Naive thymus-derived CD8-positive, alpha-beta T cell (primary cell): ENCODE results near the gene CDS2. TPM values are rescaled to one million over a fixed set of nuclear protein-coding genes. Genes with fewer than 3 reads are reported as not detected.
"Not testable (repeated sequence)": the region's sequence is repeated elsewhere in the genome, so short reads cannot be mapped to it uniquely, and the experiment has no call there.

Source experiments
- ATAC-seq, 2 donors: fragments of 150-1000 bp; cut with Tn5 transposase in 1 of 2; sonication (Bioruptor Pico), chemical (Tn5 transposase) in 1 of 2; 1 replicate in 1 of 2; 2 replicates in 1 of 2; pipeline ENCODE4 v1.10.0; 2021; ENCODE audit warnings: mild to moderate bottlenecking in 2 of 2, moderate library complexity in 2 of 2
- POLR2A ChIA-PET: fragments of 350-600 bp; sonication (Branson Sonifier 250); formaldehyde crosslinking; loops from one replicate; lab custom pipeline; 2021; ENCODE audit warnings: antibody characterized with exemption; lab: Charles Lee
- DNase-seq, 10 donors: peaks; one replicate each; pipeline versions ENCODE4 v3.0.0 to v3.0.0-alpha.2; 2020 to 2022
- H3K27ac Mint-ChIP-seq, 10 donors: one replicate each; pipeline ENCODE4 v1.8.0; 2020 to 2022; ENCODE audit warnings: mild to moderate bottlenecking in 10 of 10, mixed read lengths in 10 of 10, moderate library complexity in 4 of 10, inconsistent platforms in 1 of 10
- H3K27me3 Mint-ChIP-seq, 5 donors: one replicate each; pipeline ENCODE4 v1.8.0; 2021 to 2022; ENCODE audit warnings: mixed read lengths in 5 of 5
- H3K36me3 Mint-ChIP-seq, 3 donors: one replicate each; pipeline ENCODE4 v1.8.0; 2020 to 2022; ENCODE audit warnings: mixed read lengths in 3 of 3, mild to moderate bottlenecking in 2 of 3, inconsistent platforms in 1 of 3
- H3K4me1 Mint-ChIP-seq, 4 donors: one replicate each; pipeline ENCODE4 v1.8.0; 2021 to 2022; ENCODE audit warnings: mixed read lengths in 4 of 4
- H3K4me3 Mint-ChIP-seq, 10 donors: one replicate each; pipeline ENCODE4 v1.8.0; 2020 to 2022; ENCODE audit warnings: mild to moderate bottlenecking in 10 of 10, mixed read lengths in 10 of 10, moderate library complexity in 6 of 10, inconsistent platforms in 1 of 10
- H3K9me3 Mint-ChIP-seq, 9 donors: one replicate each; pipeline ENCODE4 v1.8.0; 2020 to 2022; ENCODE audit warnings: mixed read lengths in 9 of 9, mild to moderate bottlenecking in 3 of 9, inconsistent platforms in 1 of 9, moderate library complexity in 1 of 9
- polyA plus RNA-seq, 3 donors: library from polyadenylated mRNA; unstranded; fragments of 300-500 nt; fragmentation: Illumina TruSeq; gene quantifications; one replicate each; pipeline ENCODE4 v1.2.3, GENCODE V29; 2021
- total RNA-seq, 8 experiments: library from RNA in 2 of 8; stranded (reverse) in 2 of 8; gene quantifications; one replicate each; pipeline ENCODE4 v1.2.3 and lab custom pipeline; 2021 to 2026

The CDS2 gene
- total and polyA plus RNA-seq, 5 experiments from 2014 or later, result 32.3 to 60.7 (median 47.3) TPM

- POLR2A ChIA-PET, result interaction anchor here (1.2 kb wide), 1 partner anchor 9 kb away, joined by 4 read pairs; no protein-coding TSS in a partner anchor
- peak overlapping the region in 7 of 10 donors; percentile 5 to 75 (median 57) for H3K27ac Mint-ChIP-seq
- DNase-seq (no peak), ATAC-seq (no peak)
- H3K4me1 Mint-ChIP-seq, result peaks cover 5 to 11% (median 9%) of the 10 kb centered on the region in 4 donors
- peaks cover 0 to 65% (median 16%) of the 10 kb centered on the region in 3 donors for H3K36me3 Mint-ChIP-seq
- no peaks in the 10 kb centered on the region for H3K27me3 Mint-ChIP-seq
- H3K9me3 Mint-ChIP-seq, result no peaks in the 10 kb centered on the region
- no peak overlapping the region for H3K4me3 Mint-ChIP-seq
These were observed 30.3 kb upstream of the CDS2 start for GRCh38 chr20:5096463-5096862.

GRCh38 chr20:5099009-5099408 is 27.8 kb upstream of the CDS2 start:
- H3K4me3 Mint-ChIP-seq, H3K27me3 Mint-ChIP-seq, DNase-seq, ATAC-seq, H3K9me3 Mint-ChIP-seq: not testable (repeated sequence)
- POLR2A ChIA-PET, result interaction anchor here (1.5 kb wide), 1 partner anchor 11 kb away, joined by 11 read pairs; no protein-coding TSS in a partner anchor
- H3K36me3 Mint-ChIP-seq, result peaks cover 0 to 78% (median 17%) of the 10 kb centered on the region in 3 donors
- H3K4me1 Mint-ChIP-seq, result peaks cover 8 to 18% (median 10%) of the 10 kb centered on the region in 4 donors
- peak overlapping the region in 3 of 10 donors; percentile 66 to 83 (median 76) for H3K27ac Mint-ChIP-seq

- POLR2A ChIA-PET, ATAC-seq, H3K27me3 Mint-ChIP-seq, H3K4me3 Mint-ChIP-seq, DNase-seq, H3K27ac Mint-ChIP-seq, H3K9me3 Mint-ChIP-seq: not testable (repeated sequence)
- Mint-ChIP-seq H3K36me3 (peaks cover 0 to 86% (median 21%) of the 10 kb centered on the region in 3 donors), H3K4me1 (peaks cover 8 to 22% (median 13%) of the 10 kb centered on the region in 4 donors)
These were observed 26.9 kb upstream of the CDS2 start for GRCh38 chr20:5099909-5100308.

GRCh38 chr20:5100684-5101347 is 26.0 kb upstream of the CDS2 start:
- H3K36me3 Mint-ChIP-seq, result peaks cover 0 to 88% (median 21%) of the 10 kb centered on the region in 3 donors
- no peaks in the 10 kb centered on the region for H3K27me3 Mint-ChIP-seq
- no peaks in the 10 kb centered on the region for H3K9me3 Mint-ChIP-seq
- DNase-seq (peak; percentile 50 to 83 (median 70)), ATAC-seq (peak; percentile 81 to 87)
- POLR2A ChIA-PET, result interaction anchor here (0.5 to 2.0 kb wide), 4 partner anchors 18 to 297 kb away, joined by 3 to 7 read pairs (median 5); partner anchors contain the start of gene PCNA
- H3K4me1 Mint-ChIP-seq, result peaks cover 8 to 22% (median 13%) of the 10 kb centered on the region in 4 donors
- peak overlapping the region in 9 of 10 donors; percentile 13 to 85 (median 52) for H3K27ac Mint-ChIP-seq
- H3K4me3 Mint-ChIP-seq, result no peak overlapping the region

- ATAC-seq, result no peak
- no peak for DNase-seq
- H3K36me3 Mint-ChIP-seq, result peaks cover 4 to 92% (median 13%) of the 10 kb centered on the region in 3 donors
- no peaks in the 10 kb centered on the region for H3K9me3 Mint-ChIP-seq
- peak overlapping the region in 2 of 10 donors; percentile 2 to 52 for H3K27ac Mint-ChIP-seq
- no peaks in the 10 kb centered on the region for H3K27me3 Mint-ChIP-seq
- H3K4me3 Mint-ChIP-seq, result no peak overlapping the region
- POLR2A ChIA-PET, result interaction anchor here (0.7 kb wide), 1 partner anchor 187 kb away, joined by 3 read pairs; no protein-coding TSS in a partner anchor
- H3K4me1 Mint-ChIP-seq, result peaks cover 7 to 22% (median 12%) of the 10 kb centered on the region in 4 donors
These were observed 22.3 kb upstream of the CDS2 start for GRCh38 chr20:5104479-5104878.

- no peak for DNase-seq
- Mint-ChIP-seq H3K27ac (peak overlapping the region in 3 of 10 donors; percentile 13 to 51 (median 36)), H3K4me1 (peaks cover 4 to 26% (median 16%) of the 10 kb centered on the region in 4 donors), H3K9me3 (no peaks in the 10 kb centered on the region), H3K36me3 (peaks cover 4 to 71% (median 9%) of the 10 kb centered on the region in 3 donors), H3K27me3 (no peaks in the 10 kb centered on the region), H3K4me3 (no peak overlapping the region)
- no peak for ATAC-seq
- POLR2A ChIA-PET, result no interaction called here
These were observed 17.5 kb upstream of the CDS2 start for GRCh38 chr20:5109276-5109675.

GRCh38 chr20:5113615-5113986 is 13.2 kb upstream of the CDS2 start:
- peaks cover 4 to 36% (median 24%) of the 10 kb centered on the region in 4 donors for H3K4me1 Mint-ChIP-seq
- peaks cover 2 to 65% (median 18%) of the 10 kb centered on the region in 3 donors for H3K36me3 Mint-ChIP-seq
- POLR2A ChIA-PET, result no interaction called here

GRCh38 chr20:5114403-5114802 is 12.4 kb upstream of the CDS2 start:
- H3K4me3 Mint-ChIP-seq, result peak overlapping the region in 6 of 10 donors; percentile 22 to 47 (median 32)
- H3K9me3 Mint-ChIP-seq, result no peaks in the 10 kb centered on the region
- H3K27me3 Mint-ChIP-seq, result no peaks in the 10 kb centered on the region
- DNase-seq (no peak), ATAC-seq (no peak)
- peaks cover 4 to 41% (median 27%) of the 10 kb centered on the region in 4 donors for H3K4me1 Mint-ChIP-seq
- POLR2A ChIA-PET, result no interaction called here
- H3K36me3 Mint-ChIP-seq, result peaks cover 0 to 57% (median 18%) of the 10 kb centered on the region in 3 donors
- H3K27ac Mint-ChIP-seq, result peak overlapping the region in 9 of 10 donors; percentile 33 to 97 (median 66)

More at GRCh38 chr20:5113615-5113986, 13.2 kb upstream of the CDS2 start:
- DNase-seq, result no peak
- ATAC-seq, result no peak
- Mint-ChIP-seq H3K4me3 (peak overlapping the region; percentile 88 to 97 (median 96)), H3K9me3 (no peaks in the 10 kb centered on the region), H3K27ac (peak overlapping the region; percentile 93 to 98 (median 97)), H3K27me3 (no peaks in the 10 kb centered on the region)

- no peaks in the 10 kb centered on the region for H3K27me3 Mint-ChIP-seq
- ATAC-seq (no peak), DNase-seq (no peak)
- no peak overlapping the region for H3K4me3 Mint-ChIP-seq
- H3K27ac Mint-ChIP-seq, result no peak overlapping the region
- POLR2A ChIA-PET, result interaction anchor here (0.5 to 3.1 kb wide), 3 partner anchors 10 to 303 kb away, joined by 3 to 14 read pairs (median 3); partner anchors contain the start of gene CDS2
- H3K9me3 Mint-ChIP-seq, result no peaks in the 10 kb centered on the region
- peaks cover 7 to 50% (median 34%) of the 10 kb centered on the region in 4 donors for H3K4me1 Mint-ChIP-seq
- peaks cover 0 to 41% (median 13%) of the 10 kb centered on the region in 3 donors for H3K36me3 Mint-ChIP-seq
These were observed 9.9 kb upstream of the CDS2 start for GRCh38 chr20:5116875-5117274.

GRCh38 chr20:5118220-5119142 is 8.3 kb upstream of the CDS2 start:
- H3K4me3 Mint-ChIP-seq, result peak overlapping the region; percentile 91 to 97 (median 94)
- DNase-seq, result no peak
- peaks cover 3 to 41% (median 25%) of the 10 kb centered on the region in 4 donors for H3K4me1 Mint-ChIP-seq
- H3K27ac Mint-ChIP-seq, result peak overlapping the region in 8 of 10 donors; percentile 21 to 99 (median 93)
- H3K9me3 Mint-ChIP-seq, result no peaks in the 10 kb centered on the region
- ATAC-seq, result no peak
- no peaks in the 10 kb centered on the region for H3K27me3 Mint-ChIP-seq
- H3K36me3 Mint-ChIP-seq, result peaks cover 0 to 38% (median 13%) of the 10 kb centered on the region in 3 donors
- POLR2A ChIA-PET, result interaction anchor here (1.1 to 3.1 kb wide), 8 partner anchors 8 to 309 kb away, joined by 4 to 14 read pairs (median 8); partner anchors contain the start of gene CDS2

- H3K27ac Mint-ChIP-seq, result peak overlapping the region in 8 of 10 donors; percentile 21 to 99 (median 93)
- H3K9me3 Mint-ChIP-seq, result no peaks in the 10 kb centered on the region
- peak overlapping the region; percentile 91 to 97 (median 94) for H3K4me3 Mint-ChIP-seq
- no peaks in the 10 kb centered on the region for H3K27me3 Mint-ChIP-seq
- peaks cover 3 to 38% (median 23%) of the 10 kb centered on the region in 4 donors for H3K4me1 Mint-ChIP-seq
- ATAC-seq (no peak), DNase-seq (no peak)
- peaks cover 0 to 34% (median 13%) of the 10 kb centered on the region in 3 donors for H3K36me3 Mint-ChIP-seq
- POLR2A ChIA-PET, result interaction anchor here (1.1 to 2.3 kb wide), 9 partner anchors 8 to 309 kb away, joined by 3 to 12 read pairs (median 6); no protein-coding TSS in a partner anchor
These were observed 7.7 kb upstream of the CDS2 start for GRCh38 chr20:5119143-5119434.
